Measurements from ENCODE around the gene LAMTOR1. TPM values are rescaled to one million over a fixed set of nuclear protein-coding genes. Genes with fewer than 3 reads are reported as not detected.

The LAMTOR1 gene
- total and polyA plus RNA-seq, 2 of the 8 experiments (the other 6 are each of a cell fraction or from before 2014, with no cell fraction given) = 82.1 to 160 TPM

DNA sequence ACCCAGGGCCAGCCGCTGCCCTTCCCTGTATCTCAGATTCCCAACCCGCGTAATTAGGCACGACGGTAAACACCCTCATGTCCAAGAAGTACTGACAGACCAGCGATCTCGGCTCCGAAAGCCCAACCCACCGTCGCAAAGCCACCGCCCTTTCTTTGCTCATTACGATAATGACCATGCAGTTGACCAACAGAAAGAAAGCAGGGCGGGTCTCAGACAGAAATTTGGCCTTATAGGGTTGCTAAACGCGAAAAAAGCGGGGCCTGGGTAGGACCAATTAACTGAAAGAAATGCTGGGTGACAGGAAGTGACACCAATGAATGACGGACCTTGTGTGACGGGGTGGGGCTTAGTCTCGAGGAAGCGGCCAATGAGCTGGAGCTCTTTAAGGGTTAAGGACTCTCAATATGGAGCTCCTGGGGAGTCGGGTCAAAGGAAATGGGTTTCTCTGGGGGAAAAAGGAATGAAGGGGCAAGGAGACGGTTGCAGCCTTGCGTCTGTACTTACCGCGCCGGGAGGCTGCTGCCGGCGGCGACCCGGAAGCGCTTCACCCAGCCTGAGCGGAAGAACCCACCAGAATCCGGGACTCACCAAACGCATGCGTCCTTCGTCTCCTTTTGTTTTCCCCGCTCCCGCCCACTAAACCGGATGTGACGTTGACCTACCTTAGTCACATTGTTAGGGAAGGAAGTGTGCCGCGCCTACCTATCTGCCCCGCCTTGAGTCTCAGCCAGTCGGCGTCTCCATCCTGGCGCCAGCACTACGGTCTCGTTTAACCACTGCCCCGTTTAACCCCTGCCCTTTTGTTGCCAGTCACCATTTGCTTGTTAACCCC lies 9.3 kb upstream of the LAMTOR1 start, which contains the start of gene ANAPC15:
Gene ANAPC15 (minus strand): TSS at position 553 of the 835 bp plus-strand sequence. CDS start 1,419 bp downstream, outside the sequence.
- H2BK5ac ChIP-seq (ENCODE audit: low read depth, low read length) = peak within 1 kb of the TSS; percentile 97
- H3K79me2 ChIP-seq (ENCODE audit: control insufficient read depth in 1 of 2, insufficient read depth in 2 of 2, low read length in 2 of 2) = no peaks in the 10 kb centered on the region
- FAIRE-seq (peak; percentile 90), DNase-seq (ENCODE audit: low read depth in 1 of 2, low spot score in 2 of 2) (peak; percentile 94 to 96)
- peak within 1 kb of the TSS; percentile 100; the same call in 1 of the 2 replicates for H4K8ac ChIP-seq (ENCODE audit: extremely low read depth, insufficient read depth, low read length)
- H3K23ac ChIP-seq (ENCODE audit: insufficient read length) = no peak within 1 kb of the TSS
- H3K4me2 ChIP-seq (ENCODE audit: insufficient read depth in 1 of 2, low read depth in 2 of 2, low read length in 2 of 2) = peak within 1 kb of the TSS; percentile 76 to 82
- peaks cover 0 to 2% (median 0%) of the 10 kb centered on the region in 4 experiments; a peak in 4 of 8 replicates for H3K36me3 ChIP-seq (ENCODE audit: control insufficient read depth in 2 of 4, insufficient read depth in 4 of 4, low read length in 3 of 4)
- H3K9me3 ChIP-seq (ENCODE audit: insufficient read depth in 2 of 2, low read depth in 1 of 2, low read length in 1 of 2) = no peaks in the 10 kb centered on the region
- ChIA-PET POLR2A (ENCODE audit: partially characterized antibody) (interaction anchor here (0.6 to 2.5 kb wide), 36 partner anchors 9 to 422 kb away, joined by 3 to 41 read pairs (median 5); partner anchors contain the start of genes INPPL1, LAMTOR1, LRRC51 and NUMA1), CTCF (ENCODE audit: partially characterized antibody) (interaction anchor here (0.5 to 2.0 kb wide), 8 partner anchors 11 to 413 kb away, joined by 3 to 8 read pairs (median 3); no protein-coding TSS in a partner anchor)
- H2AK5ac ChIP-seq (ENCODE audit: low read depth, low read length) = peak within 1 kb of the TSS; percentile 30; the same call in 1 of the 2 replicates
- no peak within 1 kb of the TSS for H3K14ac ChIP-seq (ENCODE audit: insufficient read length)
- peak within 1 kb of the TSS; percentile 79 for H4K91ac ChIP-seq (replicated peaks; ENCODE audit: insufficient read length, low read length)
- peaks cover 0 to 4% (median 0%) of the 10 kb centered on the region in 4 experiments; a peak in 4 of 7 replicates for H3K4me1 ChIP-seq (replicated peaks in 1 of 4; ENCODE audit: control insufficient read depth in 3 of 4, insufficient read depth in 4 of 4, low read length in 3 of 4)
- H3K79me1 ChIP-seq (ENCODE audit: low read depth, low read length) = no peaks in the 10 kb centered on the region; the same call in 1 of the 2 replicates
- peak within 1 kb of the TSS; percentile 72 to 99 (median 98) for H3K9ac ChIP-seq (replicated peaks in 1 of 4; ENCODE audit: extremely low read depth in 1 of 4, low read depth in 3 of 4, low read length in 3 of 4)
- H2BK20ac ChIP-seq (ENCODE audit: low read length) = no peak within 1 kb of the TSS
- peak within 1 kb of the TSS; percentile 78 to 94 (median 87) for H3K4me3 ChIP-seq (ENCODE audit: extremely low read depth in 1 of 4, insufficient read depth in 2 of 4, low read depth in 3 of 4, low read length in 4 of 4)
- peak within 1 kb of the TSS; percentile 94 for H4K5ac ChIP-seq (ENCODE audit: insufficient read length, low read depth, low read length)
- 2% methylated on average over 49 of the region's 49 CpGs; no CpG with 5 or more reads in 1 of the 2 experiments for WGBS, 2 experiments (ENCODE audit: extremely low coverage in 1 of 2, insufficient coverage in 1 of 2, insufficient read length in 1 of 2, insufficient replicate concordance in 2 of 2, low coverage in 1 of 2, low lambda C conversion rate in 2 of 2, missing lambda C conversion rate in 1 of 2)
- H3K18ac ChIP-seq (ENCODE audit: extremely low read depth, low read length) = peak within 1 kb of the TSS; percentile 89
- peak within 1 kb of the TSS; percentile 69 for H2BK12ac ChIP-seq (ENCODE audit: low read depth, low read length)
- H3K27ac ChIP-seq (ENCODE audit: low read depth, low read length) = peak within 1 kb of the TSS; percentile 99
- peak within 1 kb of the TSS; percentile 54; the same call in 1 of the 2 replicates for H2AFZ ChIP-seq (ENCODE audit: low read length)
- peak within 1 kb of the TSS; percentile 88 for H3K4ac ChIP-seq (replicated peaks; ENCODE audit: insufficient read length, low read depth, low read length)
- peaks cover 0 to 9% (median 0%) of the 10 kb centered on the region in 4 experiments; a peak in 6 of 7 replicates for H3K27me3 ChIP-seq (replicated peaks in 1 of 4; ENCODE audit: control insufficient read depth in 3 of 4, extremely low read depth in 1 of 4, insufficient read depth in 3 of 4, low read length in 3 of 4)
- H4K20me1 ChIP-seq (replicated peaks in 1 of 2; ENCODE audit: control insufficient read depth in 1 of 2, insufficient read depth in 2 of 2, low read length in 2 of 2) = no peaks in the 10 kb centered on the region
- 0 out of 2 replicates have a peak within 1 kb of the TSS, but pooled peaks have one; percentile 65 for H2BK15ac ChIP-seq (ENCODE audit: low read length)
- H2BK120ac ChIP-seq (replicated peaks; ENCODE audit: low read depth, low read length) = peak within 1 kb of the TSS; percentile 76
- H3K56ac ChIP-seq (replicated peaks; ENCODE audit: insufficient read length, low read depth, low read length) = peak within 1 kb of the TSS; percentile 93
- H3K23me2 ChIP-seq (ENCODE audit: low read depth, low read length) = peaks cover 4% of the 10 kb centered on the region
- peak; percentile 92 for TF ChIP-seq GABPA (IDR thresholded peaks at IDR 0.05; ENCODE audit: borderline replicate concordance, insufficient read depth, low read length)
- peak; percentile 64 for TF ChIP-seq SP2 (IDR thresholded peaks at IDR 0.05; ENCODE audit: low read length)
- TF ChIP-seq, protein P1, sequence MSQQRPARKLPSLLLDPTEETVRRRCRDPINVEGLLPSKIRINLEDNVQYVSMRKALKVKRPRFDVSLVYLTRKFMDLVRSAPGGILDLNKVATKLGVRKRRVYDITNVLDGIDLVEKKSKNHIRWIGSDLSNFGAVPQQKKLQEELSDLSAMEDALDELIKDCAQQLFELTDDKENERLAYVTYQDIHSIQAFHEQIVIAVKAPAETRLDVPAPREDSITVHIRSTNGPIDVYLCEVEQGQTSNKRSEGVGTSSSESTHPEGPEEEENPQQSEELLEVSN (IDR thresholded peaks at IDR 0.05) = peak; percentile 84
- TF ChIP-seq, protein P2, sequence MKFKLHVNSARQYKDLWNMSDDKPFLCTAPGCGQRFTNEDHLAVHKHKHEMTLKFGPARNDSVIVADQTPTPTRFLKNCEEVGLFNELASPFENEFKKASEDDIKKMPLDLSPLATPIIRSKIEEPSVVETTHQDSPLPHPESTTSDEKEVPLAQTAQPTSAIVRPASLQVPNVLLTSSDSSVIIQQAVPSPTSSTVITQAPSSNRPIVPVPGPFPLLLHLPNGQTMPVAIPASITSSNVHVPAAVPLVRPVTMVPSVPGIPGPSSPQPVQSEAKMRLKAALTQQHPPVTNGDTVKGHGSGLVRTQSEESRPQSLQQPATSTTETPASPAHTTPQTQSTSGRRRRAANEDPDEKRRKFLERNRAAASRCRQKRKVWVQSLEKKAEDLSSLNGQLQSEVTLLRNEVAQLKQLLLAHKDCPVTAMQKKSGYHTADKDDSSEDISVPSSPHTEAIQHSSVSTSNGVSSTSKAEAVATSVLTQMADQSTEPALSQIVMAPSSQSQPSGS (IDR thresholded peaks at IDR 0.05; ENCODE audit: low read length) = 0 out of 2 replicates have a peak, but pooled peaks have one; percentile 40
- TF ChIP-seq TAF7 (optimal IDR thresholded peaks at IDR 0.05; ENCODE audit: borderline replicate concordance, low read depth, low read length) = peak; percentile 43
- TF ChIP-seq CREB1 (IDR thresholded peaks at IDR 0.05) = peak; percentile 83
- TF ChIP-seq TEAD4 (IDR thresholded peaks at IDR 0.05; ENCODE audit: low read depth, low read length) = no peak
- peak; percentile 97 to 100 for TF ChIP-seq POLR2A (IDR thresholded peaks at IDR 0.05; ENCODE audit: control extremely low read depth in 1 of 2, low read depth in 2 of 2, low read length in 2 of 2)
